H1 (cell line): Measurements from ENCODE around the gene HRH3. TPM values are rescaled to one million over a fixed set of nuclear protein-coding genes. Genes with fewer than 3 reads are reported as not detected.

Source experiments
- CTCF ChIA-PET: fragments of 300-600 bp; sonication (Branson Sonifier 250); formaldehyde crosslinking; loops from one replicate; lab custom pipeline; 2021; ENCODE audit not compliant: partially characterized antibody; lab: Charles Lee
- POLR2A ChIA-PET: fragments of 300-600 bp; sonication (Branson Sonifier 250); formaldehyde crosslinking; loops from one replicate; lab custom pipeline; 2021; ENCODE audit warnings: inconsistent platforms; ENCODE audit not compliant: partially characterized antibody; lab: Charles Lee
- DNase-seq, 2 experiments: peaks; one replicate each; pipeline versions ENCODE4 v3.0.0 to v3.0.0-alpha.2; 2010 to 2022; ENCODE audit warnings: low spot score in 2 of 2, low read depth in 1 of 2, mixed read lengths in 1 of 2
- FAIRE-seq: peaks from 2 replicates; lab custom pipeline; 2011; peaks lifted over from hg19 to GRCh38; lab: Jason Lieb, UNC
- H2AFZ ChIP-seq: 2 replicates; pipeline ENCODE4 v1.8.1; 2012; ENCODE audit warnings: low read length, inconsistent platforms
- H2AK5ac ChIP-seq: 2 replicates; pipeline ENCODE4 v1.6.1; 2013; ENCODE audit warnings: low read depth, low read length
- H2BK120ac ChIP-seq: replicated peaks from 2 replicates; pipeline ENCODE3; 2013; ENCODE audit warnings: low read depth, low read length, inconsistent platforms
- H2BK12ac ChIP-seq: 2 replicates; pipeline ENCODE4 v1.6.1; 2013; ENCODE audit warnings: low read depth, low read length
- H2BK15ac ChIP-seq: 2 replicates; pipeline ENCODE4 v1.6.1; 2013; ENCODE audit warnings: low read length
- H2BK20ac ChIP-seq: 2 replicates; pipeline ENCODE4 v1.6.1; 2013; ENCODE audit warnings: low read length
- H2BK5ac ChIP-seq: 2 replicates; pipeline ENCODE4 v1.6.1; 2013; ENCODE audit warnings: low read depth, low read length
- H3K14ac ChIP-seq: 2 replicates; pipeline ENCODE4 v1.6.1; 2013; ENCODE audit warnings: inconsistent platforms; ENCODE audit not compliant: insufficient read length
- H3K18ac ChIP-seq: 2 replicates; pipeline ENCODE4 v1.6.1; 2013; ENCODE audit warnings: low read length; ENCODE audit errors: extremely low read depth
- H3K23ac ChIP-seq: 2 replicates; pipeline ENCODE4 v1.6.1; 2013; ENCODE audit warnings: inconsistent platforms; ENCODE audit not compliant: insufficient read length
- H3K23me2 ChIP-seq: 2 replicates; pipeline ENCODE4 v1.6.1; 2013; ENCODE audit warnings: low read depth, low read length
- H3K27ac ChIP-seq: 2 replicates; pipeline ENCODE4 v1.6.1; 2011; ENCODE audit warnings: low read depth, low read length, inconsistent platforms
- H3K27me3 ChIP-seq, 4 experiments: replicated peaks in 1 of 4; 1 replicate in 1 of 4; 2 replicates in 3 of 4; pipeline versions ENCODE4 v1.6.1 to v1.8.1; 2011 to 2013; ENCODE audit warnings: low read length in 3 of 4, mild to moderate bottlenecking in 3 of 4, inconsistent platforms in 2 of 4, mixed read lengths in 2 of 4, moderate library complexity in 1 of 4; ENCODE audit not compliant: control insufficient read depth in 3 of 4, insufficient read depth in 3 of 4; ENCODE audit errors: extremely low read depth in 1 of 4
- H3K36me3 ChIP-seq, 4 experiments: 2 replicates each; pipeline versions ENCODE4 v1.6.1 to v1.8.1; 2011 to 2013; ENCODE audit warnings: mild to moderate bottlenecking in 4 of 4, low read length in 3 of 4, moderate library complexity in 2 of 4, control low read depth in 1 of 4, inconsistent platforms in 1 of 4; ENCODE audit not compliant: insufficient read depth in 4 of 4, control insufficient read depth in 2 of 4
- H3K4ac ChIP-seq: replicated peaks from 2 replicates; pipeline ENCODE3; 2013; ENCODE audit warnings: low read length, low read depth, mixed read lengths, inconsistent platforms; ENCODE audit not compliant: insufficient read length
- H3K4me1 ChIP-seq, 4 experiments: replicated peaks in 1 of 4; 1 replicate in 1 of 4; 2 replicates in 3 of 4; pipeline versions ENCODE4 v1.6.1 to v1.8.1; 2011 to 2013; ENCODE audit warnings: low read length in 3 of 4, inconsistent platforms in 2 of 4, mixed read lengths in 1 of 4; ENCODE audit not compliant: insufficient read depth in 4 of 4, control insufficient read depth in 3 of 4
- H3K4me2 ChIP-seq, 2 experiments: 2 replicates each; pipeline versions ENCODE4 v1.6.1 to v1.8.1; 2011 to 2013; ENCODE audit warnings: low read depth in 2 of 2, low read length in 2 of 2, control low read depth in 1 of 2, inconsistent platforms in 1 of 2, mild to moderate bottlenecking in 1 of 2; ENCODE audit not compliant: insufficient read depth in 1 of 2
- H3K4me3 ChIP-seq, 4 experiments: fragments of 200-600, 300-600 bp in 1 of 4; sonication (generic), shearing (Covaris generic), sonication (Bioruptor Twin) in 1 of 4; 2 replicates each; pipeline versions ENCODE4 v1.5.1 to v1.8.1; 2011 to 2016; ENCODE audit warnings: low read length in 4 of 4, low read depth in 3 of 4, control low read depth in 2 of 4, inconsistent platforms in 2 of 4, mild to moderate bottlenecking in 2 of 4, mixed read lengths in 1 of 4, moderate library complexity in 1 of 4; ENCODE audit not compliant: insufficient read depth in 2 of 4; ENCODE audit errors: extremely low read depth in 1 of 4
- H3K56ac ChIP-seq: replicated peaks from 2 replicates; pipeline ENCODE3; 2013; ENCODE audit warnings: low read depth, mild to moderate bottlenecking, mixed read lengths, low read length, inconsistent platforms; ENCODE audit not compliant: insufficient read length
- H3K79me1 ChIP-seq: 2 replicates; pipeline ENCODE4 v1.6.1; 2013; ENCODE audit warnings: low read depth, low read length, control low read depth
- H3K79me2 ChIP-seq, 2 experiments: 2 replicates each; pipeline versions ENCODE4 v1.6.1 to v1.8.1; 2012 to 2013; ENCODE audit warnings: low read length in 2 of 2, mild to moderate bottlenecking in 2 of 2, inconsistent platforms in 1 of 2; ENCODE audit not compliant: insufficient read depth in 2 of 2, control insufficient read depth in 1 of 2
- H3K9ac ChIP-seq, 4 experiments: replicated peaks in 1 of 4; 1 replicate in 1 of 4; 2 replicates in 3 of 4; pipeline versions ENCODE4 v1.6.1 to v1.8.1; 2011 to 2013; ENCODE audit warnings: low read depth in 3 of 4, low read length in 3 of 4, control low read depth in 2 of 4, mild to moderate bottlenecking in 2 of 4, moderate library complexity in 2 of 4, inconsistent platforms in 1 of 4; ENCODE audit errors: extremely low read depth in 1 of 4
- H3K9me3 ChIP-seq, 2 experiments: 2 replicates each; pipeline versions ENCODE4 v1.6.1 to v1.8.1; 2012 to 2013; ENCODE audit warnings: mild to moderate bottlenecking in 2 of 2, moderate library complexity in 2 of 2, control low read depth in 1 of 2, inconsistent platforms in 1 of 2, low read depth in 1 of 2, low read length in 1 of 2, mixed read lengths in 1 of 2; ENCODE audit not compliant: insufficient read depth in 2 of 2
- H4K20me1 ChIP-seq, 2 experiments: replicated peaks in 1 of 2; 2 replicates each; pipeline versions ENCODE3 to v1.8.1; 2011 to 2013; ENCODE audit warnings: inconsistent platforms in 2 of 2, low read length in 2 of 2, mild to moderate bottlenecking in 1 of 2; ENCODE audit not compliant: insufficient read depth in 2 of 2, control insufficient read depth in 1 of 2
- H4K5ac ChIP-seq: 2 replicates; pipeline ENCODE4 v1.6.1; 2013; ENCODE audit warnings: low read length, low read depth, mixed read lengths, inconsistent platforms; ENCODE audit not compliant: insufficient read length
- H4K8ac ChIP-seq: 2 replicates; pipeline ENCODE4 v1.8.0; 2013; ENCODE audit warnings: mild to moderate bottlenecking, moderate library complexity, low read length, inconsistent platforms; ENCODE audit not compliant: insufficient read depth; ENCODE audit errors: extremely low read depth
- H4K91ac ChIP-seq: replicated peaks from 2 replicates; pipeline ENCODE3; 2013; ENCODE audit warnings: low read length, mixed read lengths, inconsistent platforms; ENCODE audit not compliant: insufficient read length
- BACH1 ChIP-seq: IDR thresholded peaks from 2 replicates; pipeline ENCODE4 v1.6.1; 2012; ENCODE audit warnings: low read length, improper control_type of control experiment
- BCL11A ChIP-seq, 2 experiments: IDR thresholded peaks; one replicate each; pipeline ENCODE4 v1.6.1; 2011; ENCODE audit warnings: low read depth in 2 of 2, low read length in 2 of 2, mild to moderate bottlenecking in 2 of 2
- CHD1 ChIP-seq: IDR thresholded peaks from 2 replicates; pipeline ENCODE4 v1.6.1; 2012; ENCODE audit warnings: low read depth, low read length, improper control_type of control experiment
- MAX ChIP-seq: IDR thresholded peaks from 2 replicates; pipeline ENCODE4 v1.6.1; 2012; ENCODE audit warnings: inconsistent platforms
- POU5F1 ChIP-seq: IDR thresholded peaks from 2 replicates; pipeline ENCODE4 v1.6.1; 2011; ENCODE audit warnings: low read depth, mild to moderate bottlenecking, low read length, moderate library complexity
- SP1 ChIP-seq: IDR thresholded peaks from 2 replicates; pipeline ENCODE4 v1.6.1; 2011; ENCODE audit warnings: low read depth, low read length
- ZNF274 ChIP-seq: IDR thresholded peaks from 2 replicates; pipeline ENCODE4 v1.7.0; 2012; ENCODE audit warnings: low read length, borderline replicate concordance; ENCODE audit errors: extremely low read depth
- WGBS, 2 experiments: shearing (Covaris generic) in 1 of 2; methylation state at CpG; one replicate each; pipeline versions ENCODE4 v1.1.6 to v1.1.7; 2013 to 2015; ENCODE audit warnings: low lambda C conversion rate in 2 of 2, mixed read lengths in 2 of 2, inconsistent platforms in 1 of 2, low coverage in 1 of 2, missing lambda C conversion rate in 1 of 2; ENCODE audit not compliant: insufficient replicate concordance in 2 of 2, insufficient coverage in 1 of 2, insufficient read length in 1 of 2; ENCODE audit errors: extremely low coverage in 1 of 2, missing lambda C conversion rate in 1 of 2; 5-methylcytosine and 5-hydroxymethylcytosine counted together
- polyA plus RNA-seq, 7 experiments: library from polyadenylated mRNA; depleted of rRNA in 3 of 7; stranded (reverse) in 5 of 7; unstranded in 2 of 7; fragments of >200 nt in 5 of 7; fragments of 200-250 nt in 2 of 7; gene quantifications; 1 replicate in 5 of 7; 2 replicates in 1 of 7; 4 replicates in 1 of 7; pipeline versions ENCODE4 v1.2.1 to v1.2.3, GENCODE V29; 2011 to 2013; ENCODE audit warnings: missing spikeins in 2 of 7, mixed read lengths in 2 of 7
- total RNA-seq: library from RNA; stranded (reverse); fragmentation: NEBNext Ultra II Directional; extraction: Animal tissue kit (Norgen Biotek cat#: 25700); gene quantifications from 2 replicates; pipeline ENCODE4 v1.2.1, GENCODE V29; 2021

Gene HRH3
- total and polyA plus RNA-seq, 2 of the 8 experiments (the other 6 are each of a cell fraction or from before 2014, with no cell fraction given), result 2.0 to 4.5 TPM

GRCh38 chr20:62198931-62199330 is 21.1 kb downstream of the HRH3 start:
- Histone ChIP-seq H3K9me3 (no peaks in the 10 kb centered on the region), H3K14ac (no peak overlapping the region), H3K4me3 (no peak overlapping the region), H3K27me3 (no peaks in the 10 kb centered on the region), H3K36me3 (peaks cover 0 to 23% (median 10%) of the 10 kb centered on the region in 4 experiments; a peak in 7 of 8 replicates), H2BK12ac (no peak overlapping the region), H3K79me2 (no peaks in the 10 kb centered on the region), H4K91ac (no peak overlapping the region), H3K79me1 (no peaks in the 10 kb centered on the region), H2BK120ac (no peak overlapping the region), H3K23me2 (no peaks in the 10 kb centered on the region), H4K5ac (no peak overlapping the region), H3K4me1 (no peaks in the 10 kb centered on the region), H2AFZ (no peak overlapping the region), H2BK5ac (no peak overlapping the region), H4K8ac (no peak overlapping the region)
- CTCF ChIA-PET, result interaction anchor here (0.7 to 1.3 kb wide), 4 partner anchors 11 to 170 kb away, joined by 3 read pairs; no protein-coding TSS in a partner anchor
- no peak for DNase-seq
- WGBS, 2 experiments, result 97% methylated on average over 18 of the region's 18 CpGs; no CpG with 5 or more reads in 1 of the 2 experiments
- TF ChIP-seq MAX, result no peak
- no peak for TF ChIP-seq POU5F1
- no peak for TF ChIP-seq BCL11A (IDR thresholded peaks at IDR 0.05; ENCODE audit: low read depth in 2 of 2, low read length in 2 of 2)
- TF ChIP-seq ZNF274, result no peak
- no peak for TF ChIP-seq BACH1
- TF ChIP-seq SP1, result no peak
- TF ChIP-seq CHD1, result no peak
- TF ChIP-seq, all 59 proteins: peak for 0
- no peak overlapping the region for H3K23ac ChIP-seq
- no peak overlapping the region for H2BK20ac ChIP-seq
- H3K4me2 ChIP-seq, result no peak overlapping the region
- POLR2A ChIA-PET, result interaction anchor here (1.2 kb wide), 1 partner anchor 67 kb away, joined by 3 read pairs; no protein-coding TSS in a partner anchor
- H3K18ac ChIP-seq, result no peak overlapping the region
- no peak overlapping the region for H3K4ac ChIP-seq
- H4K20me1 ChIP-seq, result peaks cover 0 to 2% of the 10 kb centered on the region in 2 experiments
- no peak overlapping the region for H2BK15ac ChIP-seq
- H3K9ac ChIP-seq, result no peak overlapping the region
- no peak overlapping the region for H2AK5ac ChIP-seq
- no peak for FAIRE-seq
- no peak overlapping the region for H3K56ac ChIP-seq
- no peak overlapping the region for H3K27ac ChIP-seq
